Measurements from ENCODE around the gene CABCOCO1. TPM values are rescaled to one million over a fixed set of nuclear protein-coding genes. Genes with fewer than 3 reads are reported as not detected.

CABCOCO1 gene
- total RNA-seq, 2 experiments from 2014 or later = not detected

DNA sequence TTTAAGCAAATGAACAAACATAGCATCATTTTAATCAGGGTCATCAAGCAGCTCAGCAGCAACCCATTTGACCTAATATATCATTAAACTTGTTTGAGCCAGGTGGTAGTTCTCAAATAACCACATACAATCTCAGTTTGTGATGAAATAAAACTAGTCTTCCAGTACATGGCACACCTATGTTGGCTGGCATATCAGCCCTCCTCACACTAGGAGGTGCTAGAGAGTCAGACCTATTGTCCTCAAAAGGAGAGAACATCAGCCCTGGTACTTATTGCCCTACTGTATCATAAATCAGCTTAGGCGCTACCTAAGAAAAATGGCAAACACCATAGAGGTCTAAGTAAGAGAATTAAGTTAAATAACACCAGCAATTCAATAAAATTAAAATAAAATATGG is 81.7 kb downstream of the CABCOCO1 start:
- CTCF ChIA-PET = interaction anchor here (0.8 to 2.3 kb wide), 6 partner anchors 11 to 137 kb away, joined by 3 to 10 read pairs (median 4); no protein-coding TSS in a partner anchor
- peak; percentile 40 for DNase-seq
- POLR2A ChIA-PET = no interaction called here

DNA sequence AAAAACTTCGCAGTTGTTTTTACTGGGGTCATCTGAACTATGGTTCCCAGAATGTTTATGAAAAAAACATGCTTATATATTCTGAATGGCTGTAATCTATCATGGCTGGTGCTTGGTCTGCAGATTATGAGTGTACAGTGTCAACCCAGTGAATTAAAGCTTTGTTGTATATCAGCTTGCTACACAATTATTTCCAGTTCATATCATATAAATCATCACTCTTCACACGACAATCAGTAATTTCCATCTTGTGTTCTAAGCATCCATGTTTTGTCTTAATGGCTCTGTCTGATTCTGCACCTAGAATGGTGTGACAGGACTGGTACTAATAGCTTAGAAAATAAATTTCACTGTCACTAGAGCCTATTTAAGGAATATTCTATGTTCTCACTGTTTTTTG is 83.6 kb downstream of the CABCOCO1 start:
- no peak for DNase-seq
- TF ChIP-seq CTCF (IDR thresholded peaks at IDR 0.05) = no peak
- Mint-ChIP-seq H3K27ac (no peak overlapping the region), H3K9me3 (peaks cover 1% of the 10 kb centered on the region), H3K4me1 (ENCODE audit: low read depth) (peaks cover 7% of the 10 kb centered on the region), H3K36me3 (ENCODE audit: low read depth) (no peaks in the 10 kb centered on the region), H3K27me3 (no peaks in the 10 kb centered on the region), H3K4me3 (no peak overlapping the region)
- intact Hi-C loops (cut with micrococcal nuclease) = no loop called here
- ATAC-seq = no peak
- CTCF ChIA-PET = interaction anchor here (1.3 to 2.0 kb wide), 2 partner anchors 14 to 88 kb away, joined by 4 to 6 read pairs; no protein-coding TSS in a partner anchor
- POLR2A ChIA-PET = no interaction called here

More for the DNA sequence above, 81.7 kb downstream of the CABCOCO1 start:
- intact Hi-C loops (cut with micrococcal nuclease) = no loop called here
- H3K4me1 Mint-ChIP-seq (ENCODE audit: low read depth) = no peaks in the 10 kb centered on the region
- peak; percentile 32 for TF ChIP-seq CTCF (IDR thresholded peaks at IDR 0.05)
- no peaks in the 10 kb centered on the region for H3K36me3 Mint-ChIP-seq (ENCODE audit: low read depth)
- peaks cover 1% of the 10 kb centered on the region for H3K9me3 Mint-ChIP-seq
- peaks cover 2% of the 10 kb centered on the region for H3K27me3 Mint-ChIP-seq
- peak; percentile 66 for ATAC-seq
- H3K27ac Mint-ChIP-seq = no peak overlapping the region
- H3K4me3 Mint-ChIP-seq = no peak overlapping the region

GRCh38 chr10:61747307-61747706 is 84.6 kb downstream of the CABCOCO1 start:
- no peak for TF ChIP-seq CTCF (IDR thresholded peaks at IDR 0.05)
- no peak for ATAC-seq
- H3K4me3 Mint-ChIP-seq = no peak overlapping the region
- CTCF ChIA-PET = interaction anchor here (0.9 to 2.0 kb wide), 2 partner anchors 87 to 149 kb away, joined by 3 to 6 read pairs; no protein-coding TSS in a partner anchor
- no peak overlapping the region for H3K27ac Mint-ChIP-seq
- peaks cover 1% of the 10 kb centered on the region for H3K9me3 Mint-ChIP-seq
- H3K27me3 Mint-ChIP-seq = no peaks in the 10 kb centered on the region
- no peak for DNase-seq
- intact Hi-C loops (cut with micrococcal nuclease) = no loop called here
- peaks cover 16% of the 10 kb centered on the region for H3K4me1 Mint-ChIP-seq (ENCODE audit: low read depth)
- POLR2A ChIA-PET = no interaction called here
- no peaks in the 10 kb centered on the region for H3K36me3 Mint-ChIP-seq (ENCODE audit: low read depth)

DNA sequence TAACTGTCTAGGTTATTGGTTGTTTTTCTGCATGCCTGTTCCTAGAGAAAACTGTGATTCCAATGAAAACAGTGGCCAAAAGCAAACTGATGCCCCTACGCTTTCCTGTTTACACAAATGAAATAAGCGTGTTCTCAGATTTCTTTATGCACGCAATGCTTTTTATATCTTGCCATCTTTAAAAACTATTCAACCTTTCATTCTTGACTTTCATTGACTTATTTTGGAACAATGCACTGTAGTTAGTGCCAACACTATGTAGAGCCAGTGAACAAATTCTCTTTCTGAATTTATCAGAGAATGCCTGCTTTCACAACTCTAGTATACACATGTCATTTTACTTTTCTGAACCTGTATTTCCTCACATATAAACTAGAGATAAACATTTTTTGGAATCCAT is 86.6 kb downstream of the CABCOCO1 start:
- DNase-seq = no peak
- ChIA-PET CTCF (interaction anchor here (1.0 to 4.6 kb wide), 2 partner anchors 87 to 119 kb away, joined by 3 to 33 read pairs; no protein-coding TSS in a partner anchor), POLR2A (no interaction called here)
- Mint-ChIP-seq H3K27ac (no peak overlapping the region), H3K27me3 (no peaks in the 10 kb centered on the region), H3K4me3 (no peak overlapping the region), H3K4me1 (ENCODE audit: low read depth) (peaks cover 25% of the 10 kb centered on the region), H3K9me3 (peaks cover 1% of the 10 kb centered on the region), H3K36me3 (ENCODE audit: low read depth) (no peaks in the 10 kb centered on the region)
- no peak for TF ChIP-seq CTCF (IDR thresholded peaks at IDR 0.05)
- intact Hi-C loops (cut with micrococcal nuclease) = no loop called here
- ATAC-seq = no peak

DNA sequence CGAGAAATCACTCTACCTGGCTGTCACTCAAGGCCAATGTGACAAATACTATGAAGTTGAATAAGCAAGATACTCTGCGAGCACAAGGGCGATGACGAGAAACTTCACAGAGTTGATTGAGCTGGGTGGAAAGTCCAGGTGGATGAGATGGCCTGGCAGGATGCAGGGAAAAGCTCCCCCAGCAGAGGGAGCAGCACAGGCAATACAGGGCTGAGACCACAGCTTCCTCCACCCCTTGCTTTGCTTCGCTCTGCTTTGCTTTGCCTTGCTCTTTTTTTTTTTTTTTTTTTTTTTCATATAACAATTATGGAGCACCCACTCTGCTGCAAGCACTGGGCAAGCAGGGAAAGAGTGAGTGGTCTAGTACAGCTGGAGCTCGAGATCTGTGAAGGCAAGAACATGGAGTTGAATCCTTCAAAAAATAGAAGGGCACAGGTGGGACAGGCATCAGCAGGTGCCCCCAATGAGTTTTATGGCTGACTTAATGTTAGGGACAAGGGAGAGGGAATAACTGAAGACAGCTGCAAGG is 88.3 kb downstream of the CABCOCO1 start:
- no peak overlapping the region for H3K4me3 Mint-ChIP-seq
- H3K9me3 Mint-ChIP-seq = no peaks in the 10 kb centered on the region
- DNase-seq (peak; percentile 84), ATAC-seq (peak; percentile 98)
- no peaks in the 10 kb centered on the region for H3K36me3 Mint-ChIP-seq (ENCODE audit: low read depth)
- H3K4me1 Mint-ChIP-seq (ENCODE audit: low read depth) = peaks cover 28% of the 10 kb centered on the region
- intact Hi-C loops (cut with micrococcal nuclease) = loop anchor here (5.0 kb wide), 1 partner anchor 61 kb away; no protein-coding TSS in a partner anchor
- H3K27ac Mint-ChIP-seq = peak overlapping the region; percentile 52
- ChIA-PET CTCF (interaction anchor here (0.7 to 4.6 kb wide), 32 partner anchors 10 to 844 kb away, joined by 3 to 46 read pairs (median 4); partner anchors contain the start of gene ARID5B), POLR2A (interaction anchor here (1.1 kb wide), 1 partner anchor 148 kb away, joined by 3 read pairs; no protein-coding TSS in a partner anchor)
- H3K27me3 Mint-ChIP-seq = no peaks in the 10 kb centered on the region
- TF ChIP-seq CTCF (IDR thresholded peaks at IDR 0.05) = peak; percentile 68

Data from activated CD8-positive, alpha-beta T cell treated with anti-CD3 and anti-CD28 coated beads for 36 hours (primary cell).